ENCODE data around the gene SLC22A5.

DNA sequence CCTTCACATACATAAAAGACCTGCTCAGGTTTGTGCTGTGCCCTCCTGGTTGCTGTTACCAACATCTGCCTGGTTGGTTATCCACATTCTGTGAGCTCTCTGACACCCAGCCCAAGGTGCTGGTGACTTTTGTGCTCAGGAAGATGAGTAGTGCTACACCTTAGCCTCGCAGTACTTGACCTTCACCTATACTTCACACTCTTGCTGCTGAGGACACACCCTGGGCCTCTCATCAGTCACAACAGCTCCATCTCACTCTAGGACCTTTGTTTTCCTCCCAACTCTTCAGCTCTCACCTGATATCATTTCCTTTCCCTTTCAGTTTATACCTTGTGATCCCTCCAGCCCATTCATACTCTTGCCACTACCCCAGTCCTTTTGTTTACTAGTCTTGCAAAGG lies 10.7 kb upstream of the SLC22A5 start:
- TF ChIP-seq, protein P1, sequence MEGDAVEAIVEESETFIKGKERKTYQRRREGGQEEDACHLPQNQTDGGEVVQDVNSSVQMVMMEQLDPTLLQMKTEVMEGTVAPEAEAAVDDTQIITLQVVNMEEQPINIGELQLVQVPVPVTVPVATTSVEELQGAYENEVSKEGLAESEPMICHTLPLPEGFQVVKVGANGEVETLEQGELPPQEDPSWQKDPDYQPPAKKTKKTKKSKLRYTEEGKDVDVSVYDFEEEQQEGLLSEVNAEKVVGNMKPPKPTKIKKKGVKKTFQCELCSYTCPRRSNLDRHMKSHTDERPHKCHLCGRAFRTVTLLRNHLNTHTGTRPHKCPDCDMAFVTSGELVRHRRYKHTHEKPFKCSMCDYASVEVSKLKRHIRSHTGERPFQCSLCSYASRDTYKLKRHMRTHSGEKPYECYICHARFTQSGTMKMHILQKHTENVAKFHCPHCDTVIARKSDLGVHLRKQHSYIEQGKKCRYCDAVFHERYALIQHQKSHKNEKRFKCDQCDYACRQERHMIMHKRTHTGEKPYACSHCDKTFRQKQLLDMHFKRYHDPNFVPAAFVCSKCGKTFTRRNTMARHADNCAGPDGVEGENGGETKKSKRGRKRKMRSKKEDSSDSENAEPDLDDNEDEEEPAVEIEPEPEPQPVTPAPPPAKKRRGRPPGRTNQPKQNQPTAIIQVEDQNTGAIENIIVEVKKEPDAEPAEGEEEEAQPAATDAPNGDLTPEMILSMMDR (IDR thresholded peaks at IDR 0.05), result no peak
- TF ChIP-seq POLR2A (IDR thresholded peaks at IDR 0.05), result no peak
